Upper lobe of left lung (tissue), 4 donors: Measurements from ENCODE around the gene IL33.

Experiments used
- CTCF ChIP-seq, 6 experiments: fragments of 450-650 bp in 4 of 6; fragments of 200-600 bp in 2 of 6; sonication (generic) in 2 of 6; IDR thresholded peaks; one replicate each; pipeline ENCODE4 v1.5.1; 2016 to 2019; ENCODE audit warnings: antibody characterized with exemption in 6 of 6
- EP300 ChIP-seq, 4 donors: sonication (generic); formaldehyde crosslinking; IDR thresholded peaks; one replicate each; pipeline ENCODE4 v1.5.1; 2017; ENCODE audit warnings: antibody characterized with exemption in 4 of 4, control low read depth in 2 of 4
- POLR2A ChIP-seq, 4 donors: fragments of 450-650 bp; IDR thresholded peaks; one replicate each; pipeline ENCODE4 v1.5.1; 2016 to 2017; ENCODE audit warnings: antibody characterized with exemption in 4 of 4, mild to moderate bottlenecking in 2 of 4
- POLR2AphosphoS5 ChIP-seq, 2 donors: sonication (generic); formaldehyde crosslinking; IDR thresholded peaks; one replicate each; pipeline ENCODE4 v1.5.1; 2017; ENCODE audit warnings: antibody characterized with exemption in 2 of 2

- TF ChIP-seq EP300 (IDR thresholded peaks at IDR 0.05) = no peak
- peak; percentile 7 to 73 (median 47) for TF ChIP-seq CTCF (IDR thresholded peaks at IDR 0.05)
- TF ChIP-seq POLR2A (IDR thresholded peaks at IDR 0.05) = no peak
- no peak for TF ChIP-seq POLR2AphosphoS5 (IDR thresholded peaks at IDR 0.05)
Measured at GRCh38 chr9:6305954-6306563, 90.5 kb downstream of the IL33 start.
